NCI-H2029 (cell line): ENCODE results near the gene CDYL2.
"Not testable (repeated sequence)": the region's sequence is repeated elsewhere in the genome, so short reads cannot be mapped to it uniquely, and the experiment has no call there.

ENCODE experiments used
- DNase-seq: peaks from one replicate; lab custom pipeline; 2025; lab: John Stamatoyannopoulos, UW

Gene CDYL2

GRCh38 chr16:80809366-80809765 is 5.0 kb upstream of the CDYL2 start:
- no peak for DNase-seq

DNA sequence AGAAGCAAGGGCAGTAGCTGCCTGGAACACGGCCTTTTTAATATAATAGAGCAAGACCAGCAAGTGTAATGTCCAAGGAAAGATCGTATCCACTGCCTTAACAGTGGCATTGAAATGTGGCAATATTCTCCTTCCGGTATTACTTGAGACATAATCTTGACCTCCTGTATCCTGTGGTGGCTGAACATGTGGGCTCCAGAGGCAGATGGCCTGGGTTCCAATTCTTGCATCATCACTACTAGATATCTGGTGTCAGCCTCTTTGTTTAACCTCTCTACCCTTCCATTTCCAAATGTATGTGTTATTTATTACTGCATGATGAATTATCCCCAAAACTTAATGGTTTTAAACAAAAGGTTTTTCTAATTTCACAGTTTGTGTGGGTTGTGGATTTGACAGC is 3.5 kb upstream of the CDYL2 start:
- no peak for DNase-seq

DNA sequence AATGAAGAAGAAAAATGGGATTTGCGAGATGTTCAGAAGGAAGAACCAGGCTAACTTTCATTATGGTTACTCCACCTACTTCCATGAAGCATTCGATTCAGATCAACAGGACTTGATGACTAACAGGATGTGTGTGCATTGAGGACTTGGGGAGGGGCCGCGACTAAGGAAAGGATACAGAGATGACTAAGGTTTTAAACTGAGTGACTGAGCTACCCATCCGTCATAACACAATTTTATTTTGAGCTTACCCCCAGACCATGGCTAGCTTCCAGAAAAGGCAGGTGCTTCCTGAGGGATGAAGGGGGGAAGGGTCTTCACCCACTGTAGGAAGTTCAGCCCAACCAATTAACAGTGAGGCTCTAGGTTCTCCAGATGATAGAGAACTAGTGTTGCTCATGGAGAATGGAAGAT is 2.5 kb upstream of the CDYL2 start:
- DNase-seq: no peak

- DNase-seq: no peak
These were observed 1.9 kb upstream of the CDYL2 start for GRCh38 chr16:80806289-80806688.

DNA sequence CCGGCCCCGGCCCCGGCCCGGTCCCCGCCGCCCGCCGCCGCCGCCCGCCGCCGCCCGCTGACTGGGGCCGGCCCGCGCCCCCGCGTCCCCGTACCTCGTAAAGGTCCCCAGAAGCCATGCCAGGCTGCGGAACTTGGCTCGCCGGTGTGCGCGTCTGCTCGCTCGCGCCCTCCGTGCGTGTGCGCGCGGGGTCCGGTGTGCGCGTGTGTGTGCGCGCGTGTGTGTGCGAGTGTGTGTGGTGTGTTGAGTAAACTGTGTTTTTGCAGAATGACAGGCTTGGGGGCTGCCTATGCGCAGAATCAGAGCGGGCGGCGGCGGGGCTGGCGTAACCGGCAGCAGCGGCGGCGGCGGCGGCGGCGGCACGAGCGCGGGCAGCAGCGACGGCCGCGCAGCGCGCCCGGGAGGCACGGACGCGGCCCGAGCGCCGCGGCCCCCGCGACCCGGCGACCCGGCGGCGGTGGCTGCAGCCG is 307 bp downstream of the CDYL2 start:
- DNase-seq: no peak

DNA sequence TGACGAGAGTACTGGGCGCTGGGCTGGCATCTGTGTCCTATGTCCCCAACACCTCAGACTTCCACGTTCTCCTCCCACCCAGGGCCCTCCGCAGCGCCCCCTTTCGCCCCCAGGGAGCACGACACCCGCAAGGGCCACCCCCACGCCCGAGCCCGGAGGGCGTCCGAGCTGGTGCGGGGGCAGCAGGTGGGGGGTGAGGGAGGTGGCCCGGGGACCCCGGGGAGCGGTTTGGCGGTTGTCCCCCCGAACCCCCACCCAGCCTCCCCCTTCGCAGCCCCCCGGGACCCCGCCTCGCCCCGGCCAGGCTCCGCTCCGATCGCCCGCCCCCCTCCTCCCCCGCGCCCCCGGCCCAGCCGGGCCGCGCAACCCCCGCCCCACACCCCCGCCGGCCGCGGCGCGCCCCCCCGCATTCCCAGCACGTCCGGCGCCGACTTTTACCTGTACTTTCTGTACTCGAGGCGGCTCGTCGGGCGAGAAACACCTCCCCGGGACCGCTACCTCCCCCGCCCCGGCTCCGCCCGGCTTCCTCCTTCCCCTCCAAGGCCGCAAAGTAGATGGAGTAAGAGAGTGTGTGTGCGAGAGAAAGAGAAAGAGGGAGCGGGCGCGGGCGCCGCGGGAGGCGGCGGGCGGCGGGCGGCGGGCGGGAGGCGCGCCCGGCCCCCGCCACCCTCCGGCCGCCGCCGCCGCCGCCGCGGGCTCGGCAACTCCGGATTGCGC is 901 bp downstream of the CDYL2 start:
- DNase-seq: no peak

DNA sequence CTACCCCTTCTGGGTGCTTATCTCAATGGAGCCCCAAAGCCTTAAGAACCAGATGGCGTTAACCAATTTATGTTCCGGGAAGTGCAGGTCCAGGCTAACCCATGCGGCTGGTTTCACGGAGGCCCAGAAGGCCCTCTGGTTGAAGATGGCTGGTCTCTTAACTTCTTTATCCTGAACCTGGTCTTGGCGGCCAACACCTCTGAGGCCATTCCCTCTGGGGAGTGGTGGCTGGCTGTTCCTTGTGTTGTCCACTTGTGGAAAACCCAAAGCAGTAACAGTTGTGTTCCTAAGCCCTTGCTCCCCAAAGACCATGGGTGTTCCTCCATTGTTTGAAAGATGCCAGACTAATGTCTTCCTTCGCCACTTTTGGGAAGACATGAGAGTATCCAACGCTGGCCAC is 1.5 kb downstream of the CDYL2 start:
- no peak for DNase-seq

DNA sequence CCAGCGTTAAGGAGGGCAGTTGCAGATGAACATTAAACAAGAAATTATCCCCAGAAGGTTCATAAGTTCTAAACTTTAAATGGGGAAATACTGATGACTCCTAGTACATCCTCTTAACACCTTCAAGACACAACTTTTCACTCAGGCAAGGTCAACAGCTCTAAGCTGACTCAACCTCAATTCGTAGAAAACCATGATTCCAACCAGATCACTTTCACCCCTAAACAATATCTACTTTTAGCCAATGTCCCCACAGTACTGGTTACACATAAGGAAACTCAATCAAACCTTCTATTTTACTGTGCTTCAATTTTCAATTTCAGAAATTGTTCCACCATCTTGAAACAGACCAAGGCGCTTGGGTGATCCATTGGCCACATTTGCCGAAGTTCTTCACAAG is 2.3 kb downstream of the CDYL2 start:
- no peak for DNase-seq

DNA sequence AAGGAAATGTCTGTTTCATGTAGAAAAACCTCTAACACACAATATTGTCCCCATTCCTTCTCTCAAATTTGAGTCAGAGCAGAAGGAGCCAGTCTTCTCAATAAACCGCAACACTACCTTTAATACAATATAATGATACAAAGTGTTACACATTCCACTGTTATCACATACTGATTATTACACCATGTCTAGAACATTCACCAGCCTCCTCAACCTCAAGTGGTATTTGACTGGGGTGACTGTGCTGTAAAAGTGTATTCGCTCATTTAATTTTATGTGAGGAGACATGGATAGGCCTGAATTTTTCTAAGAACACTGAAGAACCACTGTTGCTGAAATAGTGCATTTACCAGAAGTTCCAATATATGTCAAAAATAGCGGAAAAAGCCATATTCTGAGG is 10.3 kb downstream of the CDYL2 start:
- DNase-seq: no peak

DNA sequence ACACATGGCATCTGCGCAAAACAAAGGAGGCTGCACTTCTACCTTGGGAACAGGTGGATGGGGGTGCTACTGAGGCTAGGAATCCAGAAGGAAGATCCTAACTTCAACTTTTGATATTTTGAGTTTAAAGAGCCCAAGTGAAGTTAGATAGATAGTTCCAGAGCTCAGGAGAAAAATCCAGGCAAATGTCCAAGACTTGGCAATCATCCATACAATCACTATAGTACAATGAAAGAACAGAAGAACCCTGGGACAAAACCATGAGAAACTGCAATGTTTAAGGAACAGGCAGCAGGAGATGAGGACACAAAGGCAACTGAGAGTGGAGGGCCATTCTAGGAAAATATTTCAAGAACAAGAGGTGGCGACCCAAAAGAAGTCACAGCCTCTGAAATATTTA is 12.4 kb downstream of the CDYL2 start:
- DNase-seq: no peak

GRCh38 chr16:80791411-80791810 is 13.0 kb downstream of the CDYL2 start:
- DNase-seq: no peak

DNA sequence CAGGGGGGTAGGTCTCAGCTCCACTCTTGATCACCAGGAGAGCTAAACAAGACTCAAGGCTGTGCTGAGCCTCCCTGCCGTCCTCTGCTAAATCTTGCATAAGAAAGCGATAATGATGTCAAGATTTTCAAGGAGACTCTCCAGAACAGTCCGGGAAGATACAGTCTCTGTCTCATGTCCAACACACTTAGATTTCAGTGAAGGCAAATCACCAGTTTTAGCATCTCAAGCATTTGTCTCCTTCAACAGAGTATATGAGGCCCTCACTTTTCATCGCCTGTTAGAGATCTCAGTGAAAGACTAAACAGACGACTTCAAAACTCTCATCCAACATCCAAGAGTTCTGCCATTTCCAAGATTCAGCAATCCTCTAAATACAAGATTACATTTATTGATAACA is 13.6 kb downstream of the CDYL2 start:
- no peak for DNase-seq

DNA sequence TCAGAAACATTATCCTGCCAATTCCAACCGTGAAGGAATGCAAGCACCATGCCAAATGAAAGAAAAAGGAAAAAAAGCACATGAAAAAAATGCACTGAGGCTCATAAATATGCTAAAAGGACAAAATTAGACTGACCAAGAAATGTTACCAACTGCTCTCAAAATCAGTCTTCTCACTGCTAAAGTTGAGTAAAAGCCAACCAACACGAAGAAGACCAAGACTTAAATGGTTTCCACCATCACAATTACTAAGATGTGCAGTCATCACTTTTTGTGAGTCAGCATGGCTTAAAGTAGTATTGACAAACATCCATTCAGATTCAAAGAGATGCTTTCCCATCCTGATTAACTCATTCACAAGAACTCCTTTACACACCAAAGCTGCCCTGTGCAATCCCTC is 16.4 kb downstream of the CDYL2 start:
- no peak for DNase-seq

DNA sequence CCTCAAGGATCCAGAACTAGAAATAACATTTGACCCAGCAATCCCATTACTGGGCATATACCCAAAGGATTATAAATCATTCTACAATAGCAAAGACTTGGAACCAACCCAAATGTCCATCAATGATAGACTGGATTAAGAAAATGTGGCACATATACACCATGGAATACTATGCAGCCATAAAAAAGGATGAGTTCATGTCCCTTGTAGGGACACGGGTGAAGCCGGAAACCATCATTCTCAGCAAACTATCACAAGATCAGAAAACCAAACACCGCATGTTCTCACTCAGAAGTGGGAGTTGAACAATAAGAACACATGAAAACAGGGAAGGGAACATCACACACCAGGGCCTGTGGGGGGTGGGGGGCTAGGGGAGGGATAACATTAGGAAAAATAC is 17.8 kb downstream of the CDYL2 start:
- not testable (repeated sequence) for DNase-seq

DNA sequence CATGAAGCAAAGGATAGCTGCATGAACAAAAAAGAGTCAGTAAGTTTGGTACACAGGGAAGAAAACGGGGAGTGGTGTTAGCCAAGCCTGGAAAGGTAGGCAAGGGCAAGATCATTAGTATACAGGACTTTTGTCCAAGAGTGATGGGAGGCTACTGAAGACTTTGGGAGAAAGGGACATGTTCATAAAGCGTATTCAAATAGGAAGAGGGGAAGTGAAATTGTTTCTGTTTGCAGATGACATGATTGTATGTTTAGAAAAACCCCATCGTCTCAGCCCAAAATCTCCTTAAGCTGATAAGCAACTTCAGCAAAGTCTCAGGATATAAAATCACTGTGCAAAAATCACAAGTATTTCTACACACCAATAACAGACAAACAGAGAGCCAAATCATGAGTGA is 19.4 kb downstream of the CDYL2 start:
- no peak for DNase-seq

GRCh38 chr16:80778703-80779102 is 25.7 kb downstream of the CDYL2 start:
- no peak for DNase-seq

DNA sequence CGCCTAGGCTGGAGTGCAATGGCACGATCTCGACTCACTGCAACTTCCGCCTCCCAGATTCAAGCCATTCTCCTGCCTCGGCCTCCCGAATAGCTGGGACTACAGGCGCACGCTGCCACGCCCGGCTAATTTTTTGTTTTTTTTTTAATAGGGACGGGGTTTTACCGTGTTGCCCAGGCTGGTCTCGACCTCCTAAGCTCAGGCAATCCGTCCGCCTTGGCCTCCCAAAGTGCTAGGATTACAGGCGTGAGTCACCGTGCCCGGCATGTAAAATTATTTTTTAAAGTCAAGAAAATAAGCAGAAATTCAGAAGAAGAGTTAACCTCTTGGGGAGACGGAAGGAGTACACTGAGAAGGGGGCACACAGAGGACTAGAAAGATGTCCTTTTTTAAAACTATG is 27.5 kb downstream of the CDYL2 start:
- DNase-seq: no peak

DNA sequence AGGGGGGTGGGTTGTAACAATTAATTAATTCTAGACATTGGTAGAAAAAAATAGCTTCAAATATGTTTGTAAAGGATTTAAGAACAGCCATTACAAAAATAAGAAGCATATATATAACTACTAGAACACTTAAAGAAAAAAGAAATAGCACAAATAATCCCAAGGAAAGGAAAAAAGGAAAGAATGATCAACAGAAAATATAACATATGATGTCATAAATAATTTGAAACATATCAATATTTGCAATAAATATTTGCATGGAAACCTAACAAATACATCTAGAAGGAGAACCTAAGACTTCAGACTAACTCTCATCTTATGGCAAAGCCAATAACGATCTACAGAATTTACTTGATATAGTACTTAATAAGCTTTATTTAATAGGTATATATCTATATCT is 28.9 kb downstream of the CDYL2 start:
- DNase-seq: no peak

- DNase-seq: no peak
These were observed 37.6 kb downstream of the CDYL2 start for GRCh38 chr16:80766798-80767197.

- no peak for DNase-seq
These were observed 44.8 kb downstream of the CDYL2 start for GRCh38 chr16:80759419-80760162.

GRCh38 chr16:80754476-80754875 is 49.9 kb downstream of the CDYL2 start:
- no peak for DNase-seq

- no peak for DNase-seq
These were observed 51.9 kb downstream of the CDYL2 start for GRCh38 chr16:80752541-80752940.

GRCh38 chr16:80751167-80751566 is 53.2 kb downstream of the CDYL2 start:
- DNase-seq: no peak

- no peak for DNase-seq
These were observed 58.2 kb downstream of the CDYL2 start for GRCh38 chr16:80746231-80746630.
